Skeletal muscle tissue (tissue), 4 donors: ENCODE data around the gene SSX3. TPM values are rescaled to one million over a fixed set of nuclear protein-coding genes. Genes with fewer than 3 reads are reported as not detected.
"Not testable (repeated sequence)": the region's sequence is repeated elsewhere in the genome, so short reads cannot be mapped to it uniquely, and the experiment has no call there.

Experiments
- H3K27ac ChIP-seq: one replicate; pipeline ENCODE4 v1.7.0; 2013; ENCODE audit warnings: mild to moderate bottlenecking, low read depth, low read length, inconsistent platforms
- H3K27me3 ChIP-seq, 3 donors: one replicate each; pipeline ENCODE4 v1.7.0; 2013; ENCODE audit warnings: low read length in 3 of 3; ENCODE audit not compliant: control insufficient read depth in 3 of 3, insufficient read depth in 3 of 3
- H3K36me3 ChIP-seq, 3 donors: one replicate each; pipeline ENCODE4 v1.7.0; 2013; ENCODE audit warnings: low read length in 3 of 3; ENCODE audit not compliant: control insufficient read depth in 3 of 3, insufficient read depth in 3 of 3
- H3K4me1 ChIP-seq, 3 donors: one replicate each; pipeline ENCODE4 v1.7.0; 2013; ENCODE audit warnings: low read length in 3 of 3, mild to moderate bottlenecking in 3 of 3; ENCODE audit not compliant: control insufficient read depth in 3 of 3, insufficient read depth in 3 of 3
- H3K4me3 ChIP-seq, 3 donors: one replicate each; pipeline ENCODE4 v1.7.0; 2013; ENCODE audit warnings: low read length in 3 of 3
- H3K9ac ChIP-seq, 3 donors: one replicate each; pipeline ENCODE4 v1.7.0; 2013; ENCODE audit warnings: low read length in 3 of 3, mild to moderate bottlenecking in 3 of 3, moderate library complexity in 2 of 3, low read depth in 1 of 3
- H3K9me3 ChIP-seq, 3 donors: one replicate each; pipeline ENCODE4 v1.7.0; 2013; ENCODE audit warnings: low read length in 3 of 3; ENCODE audit not compliant: control insufficient read depth in 3 of 3
- total RNA-seq: library from RNA; depleted of rRNA; stranded (reverse); fragments of >200 nt; gene quantifications from one replicate; pipeline ENCODE4 v1.2.3, GENCODE V29; 2014
- donor health status: Osteomylitis.

SSX3 gene, protein sequence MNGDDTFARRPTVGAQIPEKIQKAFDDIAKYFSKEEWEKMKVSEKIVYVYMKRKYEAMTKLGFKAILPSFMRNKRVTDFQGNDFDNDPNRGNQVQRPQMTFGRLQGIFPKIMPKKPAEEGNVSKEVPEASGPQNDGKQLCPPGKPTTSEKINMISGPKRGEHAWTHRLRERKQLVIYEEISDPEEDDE
- total RNA-seq = not detected

DNA sequence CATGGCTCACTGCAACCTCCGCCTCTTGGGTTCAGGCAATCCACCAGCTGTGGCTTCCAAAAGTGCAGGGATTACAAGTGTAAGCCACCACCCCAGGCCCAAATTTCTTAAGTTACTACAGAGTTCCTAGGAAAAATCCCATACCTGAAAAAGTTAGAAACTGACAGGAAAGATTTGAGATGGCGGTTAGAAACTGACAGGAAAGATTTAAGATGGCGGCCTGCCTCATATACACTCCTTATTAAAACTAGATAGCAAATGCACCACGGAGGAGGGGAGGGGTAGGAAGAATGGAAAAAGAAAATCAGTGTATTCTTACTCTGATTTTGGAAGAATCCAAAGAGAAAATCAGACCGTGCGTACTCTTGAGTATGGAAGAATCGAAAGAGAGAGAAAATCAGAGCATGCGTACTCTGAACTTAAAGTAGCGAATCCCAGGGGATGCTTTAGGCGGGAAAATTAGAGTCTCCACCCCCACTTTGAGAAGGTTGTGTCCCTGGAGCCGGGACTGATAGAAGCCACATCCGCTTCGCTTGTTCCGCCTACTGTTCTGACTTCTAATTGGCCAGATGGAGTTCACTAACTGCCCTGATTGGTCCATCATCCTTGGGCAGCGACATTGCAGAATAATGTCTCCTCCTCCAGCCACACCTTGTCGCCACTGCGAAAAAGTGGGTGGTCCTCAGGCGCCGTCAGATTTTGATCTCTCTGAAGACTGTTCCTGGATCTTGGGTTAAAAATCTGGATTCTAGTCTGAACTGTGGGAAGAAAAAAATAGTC is at the start of gene SSX3:
TSS of gene SSX3 (minus strand) at position 389 of the 780 bp plus-strand sequence. CDS start 1,454 bp downstream, outside the sequence.
- H3K4me3 ChIP-seq = not testable (repeated sequence)

DNA sequence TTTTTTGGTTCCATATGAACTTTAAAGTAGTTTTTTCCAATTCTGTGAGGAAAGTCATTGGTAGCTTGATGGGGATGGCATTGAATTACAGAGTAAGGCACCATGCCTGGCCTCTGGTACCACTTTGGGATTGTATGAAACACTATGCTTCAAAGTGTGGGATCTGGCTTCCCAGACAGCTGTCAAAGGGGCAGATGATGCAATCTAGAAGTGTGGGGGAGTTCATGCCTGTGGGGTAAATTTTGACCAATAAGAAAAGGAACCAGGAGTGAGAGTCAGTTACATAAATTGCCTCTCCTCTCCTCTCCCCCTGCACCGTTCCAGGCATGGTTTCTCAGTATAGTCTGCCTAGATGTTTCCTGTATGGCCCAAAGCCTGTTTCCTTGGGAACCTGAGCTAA is 41.3 kb upstream of the SSX3 start:
- H3K36me3 ChIP-seq, H3K27ac ChIP-seq, H3K4me1 ChIP-seq, H3K4me3 ChIP-seq, H3K27me3 ChIP-seq, H3K9ac ChIP-seq, H3K9me3 ChIP-seq: not testable (repeated sequence)

More for the DNA sequence above, at the start of gene SSX3:
- H3K27me3 ChIP-seq, H3K27ac ChIP-seq, H3K9ac ChIP-seq, H3K4me1 ChIP-seq, H3K36me3 ChIP-seq, H3K9me3 ChIP-seq: not testable (repeated sequence)

DNA sequence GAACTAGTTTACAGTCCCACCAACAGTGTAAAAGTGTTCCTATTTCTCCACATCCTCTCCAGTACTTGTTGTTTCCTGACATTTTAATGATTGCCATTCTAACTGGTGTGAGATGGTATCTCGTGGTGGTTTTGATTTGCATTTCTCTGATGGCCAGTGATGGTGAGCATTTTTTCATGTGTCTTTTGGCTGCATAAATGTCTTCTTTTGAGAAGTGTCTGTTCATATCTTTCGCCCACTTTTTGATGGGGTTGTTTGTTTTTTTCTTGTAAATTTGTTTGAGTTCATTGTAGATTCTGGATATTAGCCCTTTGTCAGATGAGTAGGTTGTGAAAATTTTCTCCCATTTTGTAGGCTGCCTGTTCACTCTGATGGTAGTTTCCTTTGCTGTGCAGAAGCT is 40.4 kb upstream of the SSX3 start:
- not testable (repeated sequence) for H3K4me1 ChIP-seq, H3K27me3 ChIP-seq, H3K9me3 ChIP-seq, H3K36me3 ChIP-seq, H3K4me3 ChIP-seq, H3K9ac ChIP-seq, H3K27ac ChIP-seq

DNA sequence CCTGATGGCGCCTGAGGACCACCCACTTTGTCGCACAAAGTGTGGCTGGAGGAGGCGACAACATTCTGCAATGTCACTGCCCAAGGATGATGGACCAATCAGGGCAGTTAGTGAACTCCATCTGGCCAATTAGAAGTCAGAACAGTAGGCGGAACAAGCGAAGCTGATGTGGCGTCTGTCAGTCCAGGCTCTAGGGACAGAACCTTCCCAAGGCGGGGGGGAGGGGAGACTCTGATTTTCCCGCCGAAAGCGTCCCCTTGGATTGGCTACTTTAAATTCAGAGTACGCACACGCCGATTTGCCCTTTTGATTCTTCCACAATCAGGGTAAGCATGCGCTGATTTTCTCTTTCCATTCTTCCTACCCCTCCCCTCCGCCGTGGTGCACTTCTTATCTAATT is 26.7 kb upstream of the SSX3 start, which contains the start of gene SSX4:
TSS of gene SSX4 (plus strand) at position 301 of the 400 bp plus-strand sequence. CDS start 515 bp downstream, outside the sequence.
- not testable (repeated sequence) for H3K27ac ChIP-seq, H3K4me3 ChIP-seq, H3K9me3 ChIP-seq, H3K36me3 ChIP-seq, H3K9ac ChIP-seq, H3K4me1 ChIP-seq, H3K27me3 ChIP-seq

DNA sequence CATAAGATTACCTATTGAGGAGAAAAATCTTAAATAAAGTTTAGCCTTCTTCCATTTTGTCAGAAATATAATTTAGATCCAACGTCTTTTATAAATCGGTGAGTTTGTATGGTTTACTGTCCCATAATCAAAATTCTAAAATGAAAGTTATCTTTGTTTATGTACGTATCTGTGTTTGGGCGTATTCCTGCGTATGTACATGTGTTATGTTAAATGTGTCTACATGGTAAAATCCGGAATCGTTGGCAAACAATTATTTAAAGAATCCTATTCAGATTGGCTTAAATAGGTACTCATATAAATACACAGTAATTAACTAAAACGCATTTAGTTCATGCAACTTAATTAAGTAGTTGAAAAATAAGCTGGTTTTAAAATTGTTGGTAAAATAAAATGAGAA is 13.9 kb upstream of the SSX3 start:
- not testable (repeated sequence) for H3K9ac ChIP-seq, H3K9me3 ChIP-seq, H3K4me1 ChIP-seq, H3K27ac ChIP-seq, H3K36me3 ChIP-seq, H3K27me3 ChIP-seq, H3K4me3 ChIP-seq

DNA sequence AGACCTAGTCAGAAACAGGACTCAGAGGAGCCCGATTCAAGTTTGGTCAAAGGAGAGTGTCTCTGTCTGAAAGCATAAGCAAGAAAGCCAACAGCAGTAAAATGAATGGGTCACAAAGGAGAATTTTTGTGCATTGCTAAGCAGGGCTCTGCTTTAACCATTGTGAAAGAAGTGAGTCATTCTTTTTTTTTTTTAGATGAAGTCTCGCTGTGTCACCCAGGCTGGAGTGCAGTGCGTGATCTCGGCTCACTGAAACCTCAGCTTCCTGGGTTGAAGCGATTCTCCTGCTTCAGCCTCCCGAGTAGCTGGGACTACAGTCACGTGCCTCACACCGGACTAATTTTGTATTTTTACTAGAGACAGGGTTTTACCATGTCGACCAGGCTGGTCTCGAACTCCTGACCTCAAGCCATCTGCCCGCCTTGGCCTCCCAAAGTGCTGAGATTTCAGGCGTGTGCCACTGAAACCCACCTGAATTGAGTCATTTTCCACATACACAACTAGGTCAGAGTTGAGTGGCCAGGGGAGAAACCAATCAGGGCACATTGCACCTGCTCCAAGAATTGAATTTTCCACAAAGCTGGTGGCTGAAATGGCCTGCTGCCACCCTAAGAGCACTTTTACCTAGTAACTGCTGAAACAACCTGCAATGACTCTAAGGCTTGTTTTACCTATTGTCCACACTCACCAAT is 11.4 kb upstream of the SSX3 start:
- H3K27me3 ChIP-seq, H3K4me1 ChIP-seq, H3K9ac ChIP-seq, H3K9me3 ChIP-seq, H3K27ac ChIP-seq, H3K4me3 ChIP-seq, H3K36me3 ChIP-seq: not testable (repeated sequence)

DNA sequence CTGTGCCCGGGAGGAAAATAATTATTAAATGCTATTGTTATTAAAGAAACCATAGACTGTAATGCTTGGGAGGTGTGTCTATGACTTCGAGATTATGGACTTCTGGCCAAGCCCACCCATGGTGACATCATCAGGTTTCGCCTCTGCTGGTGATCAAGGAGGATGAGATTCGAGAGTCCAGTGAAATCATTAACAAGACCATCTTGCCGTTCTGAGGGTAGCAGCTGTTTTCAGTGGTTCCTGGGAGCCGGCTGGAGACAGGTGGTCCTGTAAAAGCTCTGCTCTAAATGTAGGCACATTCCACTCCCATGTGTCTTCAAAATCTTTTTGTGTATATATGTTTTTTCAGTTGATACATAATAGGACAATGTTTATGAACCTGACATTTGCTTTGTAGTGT is 2.8 kb upstream of the SSX3 start:
- not testable (repeated sequence) for H3K4me1 ChIP-seq, H3K9me3 ChIP-seq, H3K27me3 ChIP-seq, H3K36me3 ChIP-seq, H3K4me3 ChIP-seq, H3K27ac ChIP-seq, H3K9ac ChIP-seq

DNA sequence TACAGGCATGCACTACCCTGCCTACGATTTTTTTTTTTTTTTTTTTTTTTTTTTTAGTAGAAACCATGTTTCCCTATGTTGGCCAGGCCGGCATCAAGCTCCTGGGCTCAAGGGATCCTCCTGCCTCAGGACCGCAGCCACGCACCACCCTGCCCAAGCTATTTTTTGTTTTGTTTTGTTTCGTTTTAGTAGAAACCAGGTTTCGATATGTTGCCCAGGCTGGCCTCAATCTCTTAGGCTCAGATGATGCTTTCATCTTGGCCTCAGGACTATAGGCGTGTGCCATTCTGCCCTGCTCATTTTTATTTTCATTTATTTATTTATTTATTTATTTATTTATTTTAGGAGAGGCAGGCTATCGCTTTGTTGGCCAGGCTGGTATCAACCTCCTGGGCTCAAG is 1.2 kb upstream of the SSX3 start:
- H3K4me1 ChIP-seq = no peaks in the 10 kb centered on the region
- no peak overlapping the region for H3K27ac ChIP-seq
- no peak overlapping the region for H3K9ac ChIP-seq
- H3K4me3 ChIP-seq = no peak overlapping the region
- no peaks in the 10 kb centered on the region for H3K36me3 ChIP-seq
- no peaks in the 10 kb centered on the region for H3K9me3 ChIP-seq
- no peaks in the 10 kb centered on the region for H3K27me3 ChIP-seq

DNA sequence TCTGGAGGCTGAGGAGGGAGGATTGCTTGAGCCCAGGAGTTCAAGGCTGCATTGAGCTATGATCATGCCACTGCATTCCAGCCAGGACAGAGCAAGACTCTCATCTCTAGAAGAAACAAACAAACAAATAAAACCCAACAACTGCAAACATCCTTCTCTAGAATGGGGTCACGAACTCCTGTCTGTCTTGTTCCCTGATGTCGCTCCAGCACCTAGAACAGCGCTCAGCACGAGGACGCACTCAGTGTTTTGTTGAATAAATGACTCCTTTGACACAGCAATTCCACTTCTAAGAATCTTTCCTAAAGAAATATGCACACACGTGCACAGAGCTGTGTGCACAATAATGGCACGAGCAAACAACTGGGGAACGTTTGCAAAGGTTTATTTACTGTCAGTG is 10.4 kb downstream of the SSX3 start:
- not testable (repeated sequence) for H3K4me3 ChIP-seq, H3K36me3 ChIP-seq, H3K9me3 ChIP-seq, H3K4me1 ChIP-seq, H3K27me3 ChIP-seq, H3K27ac ChIP-seq, H3K9ac ChIP-seq

DNA sequence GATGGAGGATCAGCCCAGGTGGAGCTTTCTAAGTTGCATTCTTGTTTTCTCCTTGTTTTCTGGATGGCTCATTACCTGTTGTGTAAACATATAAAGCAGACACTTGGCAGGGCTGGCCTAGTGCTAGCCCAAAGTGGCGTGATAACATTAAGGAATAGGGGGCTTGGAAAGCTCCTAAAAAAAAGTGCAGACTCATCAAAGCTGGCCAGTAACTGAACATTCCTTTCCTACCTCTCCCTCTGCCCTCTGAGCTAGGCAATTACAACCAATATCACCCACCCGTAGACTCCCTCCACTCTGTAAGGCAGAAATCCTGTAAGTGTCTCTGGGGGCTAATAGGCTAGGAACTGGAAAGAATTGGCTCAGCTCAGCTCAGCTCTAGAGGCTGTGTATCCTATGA is 42.5 kb downstream of the SSX3 start:
- not testable (repeated sequence) for H3K27ac ChIP-seq, H3K4me1 ChIP-seq, H3K27me3 ChIP-seq, H3K9me3 ChIP-seq, H3K9ac ChIP-seq, H3K36me3 ChIP-seq, H3K4me3 ChIP-seq
